HG03521 (cell line): ENCODE results near the gene CTPS1.
A peak's percentile ranks its signal among the peaks of the same experiment; 100 is the strongest.

Experiments
- ATAC-seq: cut with Tn5 transposase; IDR thresholded peaks from one replicate; pipeline ENCODE4 v1.9.1; 2021; ENCODE audit warnings: mild to moderate bottlenecking, moderate library complexity; ENCODE audit not compliant: unreplicated experiment

The CTPS1 gene

GRCh38 chr1:40966417-40966816 lies 13.1 kb upstream of the CTPS1 start:
- ATAC-seq, result no peak

DNA sequence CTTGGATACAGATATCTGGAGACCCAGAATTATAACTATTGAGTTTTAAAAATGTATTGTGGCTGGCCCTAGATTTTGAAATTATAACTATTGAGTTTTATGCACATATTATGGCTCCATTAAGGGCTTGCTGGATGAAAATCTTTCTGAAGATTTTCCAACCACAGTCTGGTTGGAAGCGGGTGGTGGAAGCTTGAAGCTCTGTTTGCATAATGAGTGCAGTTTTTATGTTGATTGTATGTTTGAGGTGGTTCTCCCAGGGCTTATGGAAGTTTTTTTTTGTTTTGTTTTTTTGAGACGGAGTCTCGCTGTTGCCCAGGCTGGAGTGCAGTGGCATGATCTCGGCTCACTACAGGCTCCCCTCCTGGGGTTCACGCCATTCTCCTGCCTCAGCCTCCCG lies 10.1 kb upstream of the CTPS1 start:
- no peak for ATAC-seq

- ATAC-seq, result no peak
Observed at GRCh38 chr1:40971966-40972365, 7.5 kb upstream of the CTPS1 start.

DNA sequence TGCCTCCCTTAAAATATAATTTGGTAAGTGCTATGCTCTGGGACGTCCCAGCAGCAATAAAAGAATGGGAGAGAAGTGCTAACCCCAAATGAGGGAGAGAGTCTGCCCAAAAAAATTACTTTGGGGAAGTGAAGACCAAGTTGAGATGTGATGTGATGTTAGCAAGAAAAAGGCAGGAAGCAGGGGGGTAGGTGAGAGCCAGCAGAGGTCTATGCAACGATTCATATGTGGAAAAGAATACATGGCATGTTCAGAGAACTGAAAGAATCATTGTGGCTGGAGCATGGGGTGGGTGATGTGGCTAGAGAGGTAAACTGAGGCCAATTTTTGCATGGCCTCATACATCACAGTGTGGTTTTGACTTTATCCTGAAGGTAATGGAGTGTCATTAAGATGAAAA lies 5.6 kb upstream of the CTPS1 start:
- ATAC-seq, result no peak

DNA sequence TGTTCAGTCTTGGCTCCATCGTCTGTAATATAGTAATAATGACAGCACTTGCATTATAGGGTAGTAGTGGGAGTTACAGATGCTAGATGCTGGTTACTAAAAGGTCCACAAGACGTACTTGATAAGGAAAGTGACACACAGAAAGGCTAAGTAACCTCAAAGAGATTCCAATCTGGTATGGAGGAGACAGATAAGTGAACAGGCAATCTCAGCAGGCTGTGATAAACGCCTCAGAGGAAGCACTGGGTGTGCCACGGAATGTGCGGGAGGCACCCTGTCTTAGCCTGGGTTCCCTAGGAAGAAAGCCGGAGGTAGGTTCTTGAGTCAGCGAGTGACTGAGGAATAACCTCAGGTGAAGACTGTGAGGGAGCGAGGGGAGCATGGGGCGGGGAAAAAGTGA lies 4.6 kb upstream of the CTPS1 start:
- ATAC-seq, result no peak

DNA sequence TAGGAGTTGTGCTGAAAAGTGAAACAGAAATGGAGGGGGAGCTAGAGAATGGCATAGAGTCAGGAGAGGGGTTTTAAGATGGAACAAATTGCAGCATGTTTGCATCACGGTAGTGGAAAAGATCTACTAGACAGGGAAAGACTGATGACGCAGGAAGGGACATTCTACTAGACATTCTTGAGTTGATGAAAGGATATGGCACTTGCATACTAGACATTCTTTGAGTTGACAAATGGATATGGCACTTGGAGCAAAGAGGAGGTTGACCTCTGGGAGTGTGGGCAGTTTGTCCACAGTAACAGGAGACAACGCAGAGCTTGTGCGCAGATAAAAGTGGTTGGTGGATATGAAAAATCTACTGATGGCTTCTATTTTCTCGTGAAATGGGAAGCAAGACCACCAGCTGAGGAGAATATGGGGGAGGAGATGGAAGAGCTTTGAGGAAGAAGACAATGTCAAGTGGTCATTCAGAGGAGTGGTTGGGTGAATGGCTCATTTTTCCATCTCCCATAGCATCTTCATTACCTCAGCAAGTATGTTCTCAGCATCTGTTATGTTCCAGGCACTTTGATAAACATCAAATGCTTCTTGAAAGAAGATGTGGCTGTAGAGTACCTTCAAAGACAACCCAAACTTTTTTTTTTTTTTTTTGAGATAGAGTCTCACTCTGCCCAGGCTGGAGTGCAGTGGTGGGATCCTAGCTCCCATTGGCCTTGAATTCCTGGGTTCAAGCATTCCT lies 2.4 kb upstream of the CTPS1 start:
- ATAC-seq, result no peak

DNA sequence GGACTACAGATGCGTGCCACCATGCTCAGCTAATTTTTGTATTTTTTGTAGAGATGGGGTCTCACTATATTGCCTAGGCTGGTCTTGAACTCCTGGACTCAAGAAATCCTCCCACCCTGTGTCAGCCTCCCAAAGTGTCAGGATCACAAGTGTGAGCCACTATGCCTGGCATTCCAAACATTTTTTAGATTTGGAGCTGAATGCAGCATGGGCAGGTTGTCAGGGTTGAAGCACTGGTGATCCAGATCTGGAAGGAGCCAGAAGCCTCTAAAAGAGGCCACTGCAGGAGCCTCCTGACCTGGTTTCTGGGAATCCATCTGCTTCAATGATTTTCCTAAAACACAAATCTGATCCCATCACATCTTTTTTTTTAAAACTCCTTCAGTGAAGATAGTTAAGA lies 1.8 kb upstream of the CTPS1 start:
- ATAC-seq, result no peak

DNA sequence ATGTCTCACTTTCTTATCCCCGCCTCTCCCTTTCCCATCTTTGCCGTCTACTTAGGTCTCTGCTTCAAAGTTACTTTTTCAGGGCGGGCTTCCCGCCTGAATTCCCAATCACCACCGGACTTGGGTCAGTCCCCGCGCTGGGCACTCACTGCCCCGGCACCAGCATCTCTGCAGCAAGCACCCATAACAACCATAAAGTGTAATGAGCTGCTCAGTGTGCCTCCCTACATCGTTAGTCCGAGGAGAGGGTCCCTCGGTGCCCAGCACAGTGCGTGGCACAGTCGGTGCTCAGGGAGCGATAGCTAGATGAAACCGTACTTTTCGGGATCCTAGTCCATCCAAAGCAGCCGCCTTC lies 633 bp upstream of the CTPS1 start:
- ATAC-seq, result no peak

GRCh38 chr1:40980068-40980452 lies 564 bp downstream of the CTPS1 start:
- ATAC-seq, result peak; percentile 17

GRCh38 chr1:40980453-40981121 lies 1.1 kb downstream of the CTPS1 start:
- ATAC-seq, result no peak

DNA sequence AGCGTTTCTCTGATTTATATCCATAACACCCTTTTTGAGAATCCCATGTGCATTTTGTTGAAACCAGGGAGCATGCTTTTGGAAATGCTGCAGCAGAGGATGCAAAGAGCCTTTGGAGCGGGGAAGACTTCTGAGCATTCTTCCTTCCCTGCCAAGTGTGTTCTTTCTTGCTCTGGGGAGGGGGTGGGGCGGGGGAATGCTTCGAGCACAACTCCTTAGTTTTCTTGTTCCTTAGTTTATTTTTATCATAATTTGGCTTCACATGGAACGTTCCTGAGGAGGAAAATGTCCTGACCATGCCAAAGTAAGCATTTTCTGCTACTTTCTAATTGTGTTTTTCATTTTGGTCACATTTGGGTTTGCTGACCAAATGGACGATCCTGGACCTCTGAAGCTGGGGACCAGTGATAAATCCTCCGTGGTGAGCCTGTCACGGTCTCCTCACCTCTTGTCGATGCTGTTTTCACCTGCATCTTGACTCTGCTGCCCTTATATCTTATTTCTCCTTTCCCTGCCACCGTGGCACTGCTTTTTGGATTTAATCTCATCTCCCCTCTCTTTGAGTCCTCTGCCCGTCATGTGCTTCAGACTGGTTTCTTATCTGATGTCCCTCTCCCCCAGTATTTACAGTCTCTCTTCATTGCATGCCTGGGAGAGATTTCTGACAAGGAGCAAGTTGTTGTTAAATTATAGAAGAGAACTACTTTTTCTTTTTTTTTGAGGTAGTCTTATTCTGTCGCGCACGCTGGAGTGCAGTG lies 2.4 kb downstream of the CTPS1 start:
- no peak for ATAC-seq

GRCh38 chr1:40982721-40983120 lies 3.2 kb downstream of the CTPS1 start:
- no peak for ATAC-seq

DNA sequence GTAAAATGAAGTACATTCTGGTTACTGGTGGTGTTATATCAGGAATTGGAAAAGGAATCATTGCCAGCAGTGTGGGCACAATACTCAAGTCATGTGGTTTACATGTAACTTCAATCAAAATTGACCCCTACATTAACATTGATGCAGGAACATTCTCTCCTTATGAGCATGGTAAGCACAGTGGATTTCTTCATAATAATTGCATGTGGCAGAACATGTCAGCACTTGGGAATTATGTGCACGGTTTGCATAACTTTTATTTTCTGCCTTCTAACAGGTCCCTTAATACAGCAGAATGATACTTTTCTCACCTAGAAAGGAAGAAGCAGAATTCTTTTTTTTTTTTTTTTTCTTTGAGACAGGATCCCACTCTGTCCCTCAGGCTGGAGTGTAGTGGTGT lies 3.8 kb downstream of the CTPS1 start:
- no peak for ATAC-seq

DNA sequence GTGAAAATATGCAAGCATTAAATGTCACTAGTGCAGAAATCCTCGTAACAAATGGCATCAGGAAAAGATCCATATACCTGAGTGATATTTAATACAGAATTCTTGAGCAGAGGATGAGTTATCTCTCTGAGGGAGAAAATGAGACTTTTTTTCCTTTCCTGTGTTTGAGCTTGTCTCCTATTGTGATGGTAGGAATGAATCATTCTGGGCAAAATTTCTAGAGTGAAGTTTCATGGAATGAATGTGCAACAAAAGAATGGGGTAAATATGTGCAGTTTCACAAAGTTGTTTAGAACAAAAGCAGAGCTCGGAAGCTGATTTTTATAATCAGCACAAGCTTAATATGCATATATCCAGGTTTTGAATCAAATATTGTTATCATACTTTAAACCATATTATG lies 4.6 kb downstream of the CTPS1 start:
- no peak for ATAC-seq

- no peak for ATAC-seq
Observed at GRCh38 chr1:40984531-40984930, 5.0 kb downstream of the CTPS1 start.

DNA sequence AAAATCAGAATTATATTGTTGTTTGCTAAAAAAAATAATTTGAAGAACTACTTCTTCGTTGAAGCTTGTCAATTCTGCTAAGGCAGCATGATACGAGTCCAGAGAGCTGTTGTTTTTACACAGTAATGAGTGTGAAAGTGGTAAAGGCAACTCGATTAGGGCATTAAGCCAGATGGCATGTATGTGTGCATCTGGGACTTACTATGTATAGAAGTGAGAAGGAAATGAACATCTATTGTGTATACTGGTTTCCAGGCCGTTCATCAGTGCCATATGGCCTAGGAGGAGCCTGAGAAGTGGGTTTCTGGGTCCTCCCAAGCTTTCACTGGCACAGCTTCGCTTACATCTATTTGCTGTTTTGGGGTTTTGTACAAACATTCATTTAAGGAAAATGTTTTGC lies 5.7 kb downstream of the CTPS1 start:
- ATAC-seq, result no peak

- ATAC-seq, result no peak
Observed at GRCh38 chr1:40985875-40986274, 6.4 kb downstream of the CTPS1 start.

DNA sequence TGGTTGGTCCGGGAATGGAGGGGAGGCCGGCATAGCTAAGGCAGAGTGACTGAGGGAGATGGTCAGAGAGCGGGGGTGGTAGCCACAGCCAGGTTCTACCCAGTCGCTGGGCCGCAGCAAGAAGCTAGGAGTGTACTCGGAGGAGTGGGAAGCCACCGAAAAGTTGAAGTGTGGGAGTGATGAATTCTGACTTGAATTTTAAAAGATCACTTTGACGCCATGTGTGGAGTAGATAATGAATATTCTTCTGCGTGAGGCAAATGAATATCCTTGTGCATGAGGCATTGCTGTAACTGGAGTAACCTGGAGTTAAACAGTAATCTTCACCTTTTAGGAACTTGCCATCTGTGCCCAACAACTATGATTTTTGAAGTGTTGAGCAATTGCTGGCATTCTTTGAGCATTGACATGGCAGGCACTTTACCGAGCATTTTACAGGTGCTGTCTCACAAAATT lies 6.9 kb downstream of the CTPS1 start:
- no peak for ATAC-seq

DNA sequence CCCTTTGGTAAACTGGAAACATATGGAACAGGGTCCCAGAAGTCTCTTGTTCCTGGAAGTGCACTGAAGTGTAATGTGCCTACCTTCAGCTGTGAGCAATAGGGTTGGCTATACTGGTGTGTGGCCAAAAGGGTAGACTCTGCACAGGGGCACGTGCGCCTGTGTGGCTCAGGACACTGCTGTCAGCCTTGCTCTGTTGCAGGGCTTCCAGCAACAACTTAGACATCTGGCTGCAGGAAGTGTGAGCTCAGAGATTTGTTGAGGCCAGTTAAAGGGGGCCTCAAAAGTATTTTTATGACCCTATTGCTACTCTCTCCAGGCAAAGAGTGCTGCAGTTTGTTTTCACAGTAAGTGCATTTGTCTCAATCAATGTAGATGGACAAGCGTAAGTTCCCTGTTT lies 7.5 kb downstream of the CTPS1 start:
- ATAC-seq, result no peak

DNA sequence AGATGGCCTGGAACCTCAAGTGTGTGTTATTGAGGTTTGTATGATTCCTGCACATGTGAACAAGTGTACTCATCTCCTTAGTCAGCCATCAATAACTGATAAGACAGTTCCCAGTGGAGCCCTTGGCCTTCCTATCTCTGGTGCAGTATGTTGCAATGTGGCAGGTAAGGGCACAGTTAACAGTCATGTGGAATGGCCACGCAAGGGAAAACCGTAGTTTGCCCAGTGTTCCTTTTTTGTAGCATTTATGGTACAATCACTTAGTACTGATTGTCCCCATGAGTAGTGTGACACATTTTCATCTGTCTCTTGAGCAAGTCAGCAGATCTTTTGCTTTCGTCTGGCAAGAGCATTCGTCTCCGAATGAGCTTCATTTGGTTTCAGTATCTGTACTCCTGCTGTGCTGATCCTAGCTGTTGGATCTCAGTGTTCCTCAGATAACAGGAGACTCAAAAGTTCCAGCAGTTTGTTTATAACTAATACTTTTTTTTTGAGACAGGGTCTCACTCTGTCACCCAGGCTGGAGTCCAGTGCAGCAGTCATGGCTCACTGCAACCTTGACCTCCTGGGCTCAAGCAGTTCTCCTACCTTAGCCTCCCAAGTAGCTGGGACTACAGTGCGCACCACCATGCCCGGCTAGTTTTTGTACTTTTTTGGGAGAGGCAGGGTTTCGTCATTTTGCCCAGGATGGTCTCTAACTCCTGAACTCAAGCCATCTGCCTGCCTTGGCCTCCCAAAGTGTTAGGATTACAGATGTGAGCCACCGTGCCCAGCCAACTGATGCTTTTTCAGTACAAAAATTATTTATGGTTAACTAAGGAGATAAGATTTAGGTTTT lies 8.2 kb downstream of the CTPS1 start:
- ATAC-seq, result no peak

DNA sequence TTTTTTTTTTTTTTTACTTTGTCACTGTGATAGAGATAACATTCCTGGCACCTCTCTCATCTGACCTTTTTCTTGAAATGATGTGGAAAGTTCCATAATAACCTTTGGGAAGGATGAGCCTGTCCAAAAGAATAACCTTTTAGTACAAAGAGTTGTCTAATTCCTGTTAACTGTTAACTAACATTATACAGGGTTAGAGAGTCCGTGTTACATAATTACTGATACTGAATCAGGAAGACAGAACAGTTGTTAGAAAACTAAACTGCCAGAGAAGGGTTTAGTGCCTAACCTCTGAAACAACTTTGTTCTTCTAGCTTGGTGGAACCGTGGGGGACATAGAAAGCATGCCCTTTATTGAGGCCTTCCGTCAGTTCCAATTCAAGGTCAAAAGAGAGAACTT lies 8.8 kb downstream of the CTPS1 start:
- ATAC-seq, result no peak
